DMS153 (cell line): ENCODE data around the gene SLIT1.

Experiments used
- DNase-seq: peaks from one replicate; lab custom pipeline; 2025; lab: John Stamatoyannopoulos, UW

Gene SLIT1

GRCh38 chr10:97000487-97001182 lies 185.1 kb downstream of the SLIT1 start:
- no peak for DNase-seq

- no peak for DNase-seq
These were observed 185.8 kb downstream of the SLIT1 start for GRCh38 chr10:96999987-97000386.

- no peak for DNase-seq
These were observed 186.4 kb downstream of the SLIT1 start for GRCh38 chr10:96999337-96999736.

GRCh38 chr10:96998329-96998888 lies 187.3 kb downstream of the SLIT1 start:
- no peak for DNase-seq

- no peak for DNase-seq
These were observed 189.3 kb downstream of the SLIT1 start for GRCh38 chr10:96996275-96996965.

GRCh38 chr10:96995851-96996250 lies 189.9 kb downstream of the SLIT1 start:
- DNase-seq = no peak

GRCh38 chr10:96992721-96993120 lies 193.0 kb downstream of the SLIT1 start:
- DNase-seq = no peak

GRCh38 chr10:96991313-96991841 lies 194.4 kb downstream of the SLIT1 start:
- DNase-seq = no peak

- no peak for DNase-seq
These were observed 197.3 kb downstream of the SLIT1 start for GRCh38 chr10:96988426-96988825.

GRCh38 chr10:96987842-96988175 lies 197.9 kb downstream of the SLIT1 start:
- no peak for DNase-seq

- no peak for DNase-seq
These were observed 198.5 kb downstream of the SLIT1 start for GRCh38 chr10:96987141-96987841.

- peak; percentile 26 for DNase-seq
These were observed 199.4 kb downstream of the SLIT1 start for GRCh38 chr10:96986200-96986856.

- DNase-seq = no peak
These were observed 201.1 kb downstream of the SLIT1 start for GRCh38 chr10:96984541-96985131.

GRCh38 chr10:96982149-96982930 lies 203.4 kb downstream of the SLIT1 start:
- no peak for DNase-seq

GRCh38 chr10:96978621-96979154 lies 207.1 kb downstream of the SLIT1 start:
- DNase-seq = no peak

- no peak for DNase-seq
These were observed 210.6 kb downstream of the SLIT1 start for GRCh38 chr10:96975136-96975535.

GRCh38 chr10:96973809-96974747 lies 211.7 kb downstream of the SLIT1 start:
- no peak for DNase-seq

GRCh38 chr10:96972264-96972663 lies 213.5 kb downstream of the SLIT1 start:
- DNase-seq = no peak

- no peak for DNase-seq
These were observed 214.4 kb downstream of the SLIT1 start for GRCh38 chr10:96971324-96971723.
